Neural progenitor cell (in vitro differentiated cells): Measurements from ENCODE around the gene BEST2.

ENCODE experiments used
- CTCF ChIP-seq: fragments of 200-600 bp; sonication (generic); IDR thresholded peaks from 2 replicates; pipeline ENCODE4 v1.5.1; 2017; ENCODE audit warnings: antibody characterized with exemption, mild to moderate bottlenecking
- EZH2 ChIP-seq: fragments of 200-600 bp; sonication (generic); IDR thresholded peaks from 2 replicates; pipeline ENCODE4 v1.6.1; 2017; ENCODE audit warnings: antibody characterized with exemption, mild to moderate bottlenecking, moderate library complexity

- TF ChIP-seq CTCF: peak; percentile 98
- TF ChIP-seq EZH2: peak; percentile 9
Measured at GRCh38 chr19:12777217-12778016, 25.8 kb downstream of the BEST2 start.
